IMR-90 (cell line): ENCODE measurements around the gene DLX1. TPM values are rescaled to one million over a fixed set of nuclear protein-coding genes. Genes with fewer than 3 reads are reported as not detected.

Experiments
- ATAC-seq: fragments of 200-7000 bp; cut with Tn5 transposase; 2 replicates; pipeline ENCODE4 v1.9.1; 2020; ENCODE audit warnings: low read depth, mild to moderate bottlenecking, moderate library complexity
- BruUV-seq: library from RNA; stranded (reverse); fragments of 400-500 nt; replicated peaks from 2 replicates; lab custom pipeline; 2021; lab: Mats Ljungman, UMichigan
- CTCF ChIA-PET: fragments of 300-600 bp; formaldehyde crosslinking; extraction: SDS; loops from one replicate; lab custom pipeline; 2021; ENCODE audit warnings: antibody characterized with exemption; lab: Yijun Ruan, JAX
- POLR2A ChIA-PET: fragments of 300-600 bp; sonication (Branson Sonifier 250); formaldehyde crosslinking; loops from one replicate; lab custom pipeline; 2022; ENCODE audit warnings: antibody characterized with exemption; ENCODE audit not compliant: unreplicated experiment; lab: Charles Lee
- DNase-seq: peaks from one replicate; pipeline ENCODE4 v3.0.0; 2013
- H2AFZ ChIP-seq: replicated peaks from 2 replicates; pipeline ENCODE3; 2013; ENCODE audit warnings: low read length, mild to moderate bottlenecking; ENCODE audit not compliant: poor library complexity
- H2AK5ac ChIP-seq: 2 replicates; pipeline ENCODE4 v1.6.1; 2013; ENCODE audit warnings: low read depth, low read length, inconsistent platforms
- H2AK9ac ChIP-seq: replicated peaks from 2 replicates; pipeline ENCODE3; 2013; ENCODE audit warnings: mild to moderate bottlenecking, low read depth, low read length, moderate library complexity; ENCODE audit not compliant: poor library complexity
- H2BK120ac ChIP-seq: 2 replicates; pipeline ENCODE4 v1.6.1; 2013; ENCODE audit warnings: low read depth, low read length, inconsistent platforms
- H2BK15ac ChIP-seq: 3 replicates; pipeline ENCODE4 v1.6.1; 2013; ENCODE audit warnings: low read depth, low read length, inconsistent platforms
- H2BK20ac ChIP-seq: 2 replicates; pipeline ENCODE4 v1.6.1; 2013; ENCODE audit warnings: low read depth, mild to moderate bottlenecking, inconsistent platforms, low read length, moderate library complexity
- H2BK5ac ChIP-seq: 2 replicates; pipeline ENCODE4 v1.6.1; 2013; ENCODE audit warnings: mild to moderate bottlenecking, low read depth, low read length, inconsistent platforms; ENCODE audit not compliant: poor library complexity, severe bottlenecking
- H3K14ac ChIP-seq: replicated peaks from 2 replicates; pipeline ENCODE4 v1.6.1; 2013; ENCODE audit warnings: low read depth, low read length, inconsistent platforms
- H3K18ac ChIP-seq: 2 replicates; pipeline ENCODE4 v1.6.1; 2013; ENCODE audit warnings: low read depth, low read length, control low read depth
- H3K23ac ChIP-seq: 2 replicates; pipeline ENCODE4 v1.6.1; 2013; ENCODE audit warnings: low read depth, low read length, inconsistent platforms
- H3K27ac ChIP-seq: 2 replicates; pipeline ENCODE4 v1.5.1; 2013; ENCODE audit warnings: mild to moderate bottlenecking, control low read depth, low read length; ENCODE audit not compliant: insufficient read depth
- H3K27me3 ChIP-seq: 2 replicates; pipeline ENCODE4 v1.6.1; 2013; ENCODE audit warnings: low read length; ENCODE audit not compliant: control insufficient read depth, insufficient read depth
- H3K36me3 ChIP-seq: 2 replicates; pipeline ENCODE4 v1.6.1; 2013; ENCODE audit warnings: low read length, mixed read lengths; ENCODE audit not compliant: control insufficient read depth, insufficient read depth
- H3K4ac ChIP-seq: 2 replicates; pipeline ENCODE4 v1.6.1; 2013; ENCODE audit warnings: low read depth, low read length, inconsistent platforms
- H3K4me1 ChIP-seq: 2 replicates; pipeline ENCODE4 v1.6.1; 2013; ENCODE audit warnings: low read length, mixed read lengths; ENCODE audit not compliant: control insufficient read depth, insufficient read depth
- H3K4me2 ChIP-seq: 2 replicates; pipeline ENCODE4 v1.6.1; 2013; ENCODE audit warnings: low read depth, mild to moderate bottlenecking, control low read depth, low read length, moderate library complexity
- H3K4me3 ChIP-seq: 2 replicates; pipeline ENCODE4 v1.5.1; 2013; ENCODE audit warnings: low read depth, mild to moderate bottlenecking, control low read depth, low read length, moderate library complexity; ENCODE audit not compliant: insufficient read depth
- H3K56ac ChIP-seq: 2 replicates; pipeline ENCODE4 v1.6.1; 2013; ENCODE audit warnings: low read length, inconsistent platforms; ENCODE audit not compliant: insufficient read depth; ENCODE audit errors: extremely low read depth
- H3K79me1 ChIP-seq, 2 experiments: 2 replicates each; pipeline ENCODE4 v1.6.1; 2013; ENCODE audit warnings: low read length in 2 of 2, inconsistent platforms in 1 of 2, low read depth in 1 of 2
- H3K9ac ChIP-seq: 2 replicates; pipeline ENCODE4 v1.6.1; 2013; ENCODE audit warnings: low read depth, low read length, control low read depth
- H3K9me1 ChIP-seq: 2 replicates; pipeline ENCODE4 v1.6.1; 2013; ENCODE audit warnings: low read length, inconsistent platforms; ENCODE audit not compliant: insufficient read depth
- H3K9me3 ChIP-seq: 2 replicates; pipeline ENCODE4 v1.6.1; 2013; ENCODE audit warnings: low read length; ENCODE audit not compliant: control insufficient read depth, insufficient read depth
- H4K20me1 ChIP-seq: 2 replicates; pipeline ENCODE4 v1.6.1; 2013; ENCODE audit warnings: low read length, inconsistent platforms; ENCODE audit not compliant: insufficient read depth
- H4K5ac ChIP-seq: 2 replicates; pipeline ENCODE4 v1.6.1; 2013; ENCODE audit warnings: mild to moderate bottlenecking, low read depth, low read length, control low read depth
- H4K8ac ChIP-seq, 2 experiments: 2 replicates each; pipeline ENCODE4 v1.6.1; 2013; ENCODE audit warnings: low read depth in 2 of 2, low read length in 2 of 2, control low read depth in 1 of 2, inconsistent platforms in 1 of 2
- H4K91ac ChIP-seq: 2 replicates; pipeline ENCODE4 v1.6.1; 2013; ENCODE audit warnings: low read depth, low read length, inconsistent platforms; ENCODE audit not compliant: insufficient read depth
- MXI1 ChIP-seq: IDR thresholded peaks from 2 replicates; pipeline ENCODE4 v1.6.1; 2012; ENCODE audit warnings: low read depth, mild to moderate bottlenecking, low read length, moderate library complexity, borderline replicate concordance
- WGBS, 2 experiments: methylation state at CpG; one replicate each; pipeline versions ENCODE4 v1.1.5 to v1.1.7; 2013; ENCODE audit warnings: missing lambda C conversion rate in 2 of 2; ENCODE audit not compliant: insufficient read length in 1 of 2; ENCODE audit errors: extremely low coverage in 2 of 2; 5-methylcytosine and 5-hydroxymethylcytosine counted together
- dilution Hi-C: fragments of 300-500 bp; cut with HindIII; formaldehyde crosslinking; loops from one replicate; pipeline ENCODE4 v1.14.3; 2018; ENCODE audit warnings: low sequenced_read_pairs; ENCODE audit not compliant: unreplicated experiment
- in situ Hi-C: fragments of 300-500 bp; cut with MboI; formaldehyde crosslinking; loops from 3 replicates; pipeline ENCODE4 v1.14.3; 2019; ENCODE audit warnings: low sequenced_read_pairs, inconsistent platforms, mixed read lengths
- intact Hi-C: fragments of 100-400 bp; cut with micrococcal nuclease; formaldehyde crosslinking; loops from 2 replicates; pipeline ENCODE4 v1.10.0; 2022
- polyA plus RNA-seq, 3 experiments: library from polyadenylated mRNA; depleted of rRNA; stranded (reverse); fragments of >200 nt; gene quantifications; 2 replicates each; pipeline ENCODE4 v1.2.3, GENCODE V29; 2012; ENCODE audit warnings: low replicate concordance in 1 of 3
- total RNA-seq: library from RNA; depleted of rRNA; stranded (reverse); fragments of >200 nt; gene quantifications from 2 replicates; pipeline ENCODE4 v1.2.3, GENCODE V29; 2012

DLX1 gene
- total and polyA plus RNA-seq, 2 of the 4 experiments (the other 2 are of a cell fraction), result 0.36 to 2.2 TPM

- H2BK5ac ChIP-seq, result no peak overlapping the region
- ATAC-seq, result no peak
- H3K56ac ChIP-seq, result no peak overlapping the region
- no TSS peak for BruUV-seq
- H3K4me3 ChIP-seq, result no peak overlapping the region
- H2BK15ac ChIP-seq, result no peak overlapping the region
- WGBS, 2 experiments, result no CpG with 5 or more reads among the region's 9 CpGs
- H3K23ac ChIP-seq, result no peak overlapping the region
- dilution Hi-C loops (no loop called here), in situ Hi-C loops (no loop called here), intact Hi-C loops (no loop called here)
- H3K27ac ChIP-seq, result no peak overlapping the region
- H4K20me1 ChIP-seq, result no peaks in the 10 kb centered on the region
- H3K9ac ChIP-seq, result no peak overlapping the region
- H3K4me2 ChIP-seq, result no peak overlapping the region
- H3K4ac ChIP-seq, result no peak overlapping the region
- no peak overlapping the region for H2AFZ ChIP-seq
- no peak overlapping the region for H2AK9ac ChIP-seq
- no peak overlapping the region for H2BK120ac ChIP-seq
- H3K14ac ChIP-seq, result no peak overlapping the region
- no peak overlapping the region for H4K8ac ChIP-seq
- POLR2A ChIA-PET, result no interaction called here
- no peaks in the 10 kb centered on the region for H3K27me3 ChIP-seq
- no peaks in the 10 kb centered on the region for H3K9me1 ChIP-seq
- no peaks in the 10 kb centered on the region for H3K36me3 ChIP-seq
- H4K91ac ChIP-seq, result no peak overlapping the region
- no peak overlapping the region for H4K5ac ChIP-seq
- no peak overlapping the region for H2BK20ac ChIP-seq
- no peak overlapping the region for H3K18ac ChIP-seq
- CTCF ChIA-PET, result no interaction called here
- no peaks in the 10 kb centered on the region for H3K4me1 ChIP-seq
- H2AK5ac ChIP-seq, result no peak overlapping the region
- H3K79me1 ChIP-seq, result no peaks in the 10 kb centered on the region
- no peak for DNase-seq
- no peak for TF ChIP-seq MXI1
- H3K9me3 ChIP-seq, result no peaks in the 10 kb centered on the region
These were observed 21.9 kb upstream of the DLX1 start for GRCh38 chr2:172063446-172063845.
